HL-60/S4 treated with retinoic acid at 250 ng/mL for 4 days and 3 days (cell line): Measurements from ENCODE around the gene SH3BGR.
"Not testable (repeated sequence)": the region's sequence is repeated elsewhere in the genome, so short reads cannot be mapped to it uniquely, and the experiment has no call there.

Source experiments
- in situ Hi-C: fragments of 300-500 bp; cut with MboI; formaldehyde crosslinking; loops from 2 replicates; pipeline ENCODE4 v1.7.0; 2022; ENCODE audit warnings: low sequenced_read_pairs

The SH3BGR gene

GRCh38 chr21:39451332-39452206, at the start of gene SH3BGR:
Gene SH3BGR (plus strand): TSS chr21:39451970. CDS start chr21:39452097, 127 bp downstream.
- in situ Hi-C loops: no loop called here

- in situ Hi-C loops: no loop called here
These were observed 45.7 kb upstream of the SH3BGR start for GRCh38 chr21:39406065-39406464.

GRCh38 chr21:39419204-39419603, 32.6 kb upstream of the SH3BGR start:
- in situ Hi-C loops: not testable (repeated sequence)

- in situ Hi-C loops: no loop called here
These were observed 29.1 kb upstream of the SH3BGR start for GRCh38 chr21:39422527-39423241.

- in situ Hi-C loops: no loop called here
These were observed 22.3 kb upstream of the SH3BGR start for GRCh38 chr21:39429445-39429844.

- in situ Hi-C loops: no loop called here
These were observed 21.8 kb upstream of the SH3BGR start for GRCh38 chr21:39430016-39430415.

- in situ Hi-C loops: no loop called here
These were observed 21.3 kb upstream of the SH3BGR start for GRCh38 chr21:39430457-39430856.

- in situ Hi-C loops: no loop called here
These were observed 20.8 kb upstream of the SH3BGR start for GRCh38 chr21:39430954-39431353.

- in situ Hi-C loops: no loop called here
These were observed 16.8 kb upstream of the SH3BGR start for GRCh38 chr21:39434950-39435349.

- in situ Hi-C loops: no loop called here
These were observed 12.5 kb upstream of the SH3BGR start for GRCh38 chr21:39439232-39439631.

GRCh38 chr21:39441502-39442475, 10.0 kb upstream of the SH3BGR start:
- in situ Hi-C loops: no loop called here

- in situ Hi-C loops: no loop called here
These were observed 7.2 kb upstream of the SH3BGR start for GRCh38 chr21:39444421-39445180.

- in situ Hi-C loops: no loop called here
These were observed 6.2 kb upstream of the SH3BGR start, which contains the start of gene LCA5L for GRCh38 chr21:39445321-39446269. Gene LCA5L (minus strand): TSS chr21:39445778. CDS start chr21:39428493, 17,285 bp downstream.

GRCh38 chr21:39447264-39447663, 4.5 kb upstream of the SH3BGR start:
- in situ Hi-C loops: no loop called here

- in situ Hi-C loops: no loop called here
These were observed 618 bp downstream of the SH3BGR start for GRCh38 chr21:39452207-39452969.

GRCh38 chr21:39452970-39453342, 1.2 kb downstream of the SH3BGR start:
- in situ Hi-C loops: no loop called here

- in situ Hi-C loops: no loop called here
These were observed 1.9 kb downstream of the SH3BGR start for GRCh38 chr21:39453571-39454179.
